ENCODE results near the gene RASA4B. TPM values are rescaled to one million over a fixed set of nuclear protein-coding genes. Genes with fewer than 3 reads are reported as not detected.
A peak's percentile ranks its signal among the peaks of the same experiment; 100 is the strongest.

The RASA4B gene
- polyA plus RNA-seq, 2 donors = 4.6 to 4.9 TPM

GRCh38 chr7:102446387-102447156 lies 71.0 kb downstream of the RASA4B start:
- no peaks in the 10 kb centered on the region for H3K27me3 ChIP-seq (ENCODE audit: control insufficient read depth in 1 of 2, insufficient read depth in 2 of 2, low read length in 2 of 2)
- H3K27ac ChIP-seq (ENCODE audit: low read depth in 2 of 2, low read length in 1 of 2) = no peak overlapping the region
- no peak overlapping the region for H3K4me3 ChIP-seq (ENCODE audit: low read depth in 1 of 2, low read length in 2 of 2)
- peaks cover 0 to 3% of the 10 kb centered on the region in 2 donors for H3K36me3 ChIP-seq (ENCODE audit: control insufficient read depth in 2 of 2, insufficient read depth in 2 of 2, low read length in 1 of 2)
- 94 to 95% methylated on average over 41 of the region's 41 CpGs for WGBS, 2 donors
- H3K4me1 ChIP-seq (ENCODE audit: control insufficient read depth in 2 of 2, insufficient read depth in 2 of 2, low read length in 1 of 2) = peaks cover 0 to 2% of the 10 kb centered on the region in 2 donors
- no peaks in the 10 kb centered on the region for H3K9me3 ChIP-seq (ENCODE audit: control insufficient read depth in 2 of 2, insufficient read depth in 1 of 2, low read depth in 1 of 2, low read length in 1 of 2)

- H3K4me3 ChIP-seq (ENCODE audit: low read depth in 1 of 2, low read length in 2 of 2) = no peak overlapping the region
- 75 to 77% methylated on average over 2 of the region's 2 CpGs for WGBS, 2 donors
- no peaks in the 10 kb centered on the region for H3K9me3 ChIP-seq (ENCODE audit: control insufficient read depth in 2 of 2, insufficient read depth in 1 of 2, low read depth in 1 of 2, low read length in 1 of 2)
- H3K27me3 ChIP-seq (ENCODE audit: control insufficient read depth in 1 of 2, insufficient read depth in 2 of 2, low read length in 2 of 2) = no peaks in the 10 kb centered on the region
- H3K27ac ChIP-seq (ENCODE audit: low read depth in 2 of 2, low read length in 1 of 2) = no peak overlapping the region
- no peaks in the 10 kb centered on the region for H3K4me1 ChIP-seq (ENCODE audit: control insufficient read depth in 2 of 2, insufficient read depth in 2 of 2, low read length in 1 of 2)
- peaks cover 0 to 4% of the 10 kb centered on the region in 2 donors for H3K36me3 ChIP-seq (ENCODE audit: control insufficient read depth in 2 of 2, insufficient read depth in 2 of 2, low read length in 1 of 2)
Observed at GRCh38 chr7:102445674-102446071, 71.9 kb downstream of the RASA4B start.

- H3K27ac ChIP-seq (ENCODE audit: low read depth in 2 of 2, low read length in 1 of 2) = no peak overlapping the region
- H3K9me3 ChIP-seq (ENCODE audit: control insufficient read depth in 2 of 2, insufficient read depth in 1 of 2, low read depth in 1 of 2, low read length in 1 of 2) = no peaks in the 10 kb centered on the region
- H3K4me3 ChIP-seq (ENCODE audit: low read depth in 1 of 2, low read length in 2 of 2) = no peak overlapping the region
- peaks cover 0 to 4% of the 10 kb centered on the region in 2 donors for H3K36me3 ChIP-seq (ENCODE audit: control insufficient read depth in 2 of 2, insufficient read depth in 2 of 2, low read length in 1 of 2)
- H3K27me3 ChIP-seq (ENCODE audit: control insufficient read depth in 1 of 2, insufficient read depth in 2 of 2, low read length in 2 of 2) = no peaks in the 10 kb centered on the region
- 88% methylated on average over 17 of the region's 17 CpGs for WGBS, 2 donors
- H3K4me1 ChIP-seq (ENCODE audit: control insufficient read depth in 2 of 2, insufficient read depth in 2 of 2, low read length in 1 of 2) = no peaks in the 10 kb centered on the region
Observed at GRCh38 chr7:102444961-102445673, 72.5 kb downstream of the RASA4B start.

GRCh38 chr7:102439963-102440795 lies 77.4 kb downstream of the RASA4B start:
- H3K27ac ChIP-seq (ENCODE audit: low read depth in 2 of 2, low read length in 1 of 2) = no peak overlapping the region
- WGBS, 2 donors = 60 to 75% methylated on average over 17 of the region's 17 CpGs
- H3K4me1 ChIP-seq (ENCODE audit: control insufficient read depth in 2 of 2, insufficient read depth in 2 of 2, low read length in 1 of 2) = no peaks in the 10 kb centered on the region
- H3K9me3 ChIP-seq (ENCODE audit: control insufficient read depth in 2 of 2, insufficient read depth in 1 of 2, low read depth in 1 of 2, low read length in 1 of 2) = no peaks in the 10 kb centered on the region
- H3K36me3 ChIP-seq (ENCODE audit: control insufficient read depth in 2 of 2, insufficient read depth in 2 of 2, low read length in 1 of 2) = peaks cover 0 to 8% of the 10 kb centered on the region in 2 donors
- no peak overlapping the region for H3K4me3 ChIP-seq (ENCODE audit: low read depth in 1 of 2, low read length in 2 of 2)
- H3K27me3 ChIP-seq (ENCODE audit: control insufficient read depth in 1 of 2, insufficient read depth in 2 of 2, low read length in 2 of 2) = no peaks in the 10 kb centered on the region

DNA sequence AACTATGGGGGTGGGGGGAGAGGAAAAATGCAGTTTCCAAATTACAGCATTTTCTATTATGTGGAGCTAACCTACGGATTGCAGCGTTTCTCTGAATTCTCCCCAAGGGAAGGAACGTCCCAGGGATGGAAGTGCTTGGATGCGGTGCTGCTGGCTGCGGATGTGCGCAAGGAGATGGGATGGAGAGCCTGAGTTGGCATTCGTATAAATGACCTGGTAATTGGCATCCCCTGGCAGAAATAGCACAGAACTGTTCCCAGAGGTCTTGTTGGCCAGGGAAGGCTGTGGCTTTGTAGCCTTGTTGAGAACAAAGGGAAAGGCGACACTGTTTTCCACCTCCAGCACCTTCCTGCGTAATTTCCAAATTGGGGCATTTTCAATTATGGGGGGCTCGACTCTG lies 81.5 kb downstream of the RASA4B start:
- no peaks in the 10 kb centered on the region for H3K9me3 ChIP-seq (ENCODE audit: control insufficient read depth in 2 of 2, insufficient read depth in 1 of 2, low read depth in 1 of 2, low read length in 1 of 2)
- peaks cover 0 to 6% of the 10 kb centered on the region in 2 donors for H3K4me1 ChIP-seq (ENCODE audit: control insufficient read depth in 2 of 2, insufficient read depth in 2 of 2, low read length in 1 of 2)
- no peaks in the 10 kb centered on the region for H3K27me3 ChIP-seq (ENCODE audit: control insufficient read depth in 1 of 2, insufficient read depth in 2 of 2, low read length in 2 of 2)
- 94 to 95% methylated on average over 10 of the region's 10 CpGs for WGBS, 2 donors
- no peak overlapping the region for H3K27ac ChIP-seq (ENCODE audit: low read depth in 2 of 2, low read length in 1 of 2)
- no peak overlapping the region for H3K4me3 ChIP-seq (ENCODE audit: low read depth in 1 of 2, low read length in 2 of 2)
- H3K36me3 ChIP-seq (ENCODE audit: control insufficient read depth in 2 of 2, insufficient read depth in 2 of 2, low read length in 1 of 2) = peaks cover 0 to 5% of the 10 kb centered on the region in 2 donors

GRCh38 chr7:102434039-102434486 lies 83.5 kb downstream of the RASA4B start:
- peak overlapping the region; percentile 24 to 45 for H3K27ac ChIP-seq (ENCODE audit: low read depth in 2 of 2, low read length in 1 of 2)
- H3K9me3 ChIP-seq (ENCODE audit: control insufficient read depth in 2 of 2, insufficient read depth in 1 of 2, low read depth in 1 of 2, low read length in 1 of 2) = no peaks in the 10 kb centered on the region

GRCh38 chr7:102433219-102434038 lies 84.1 kb downstream of the RASA4B start, which contains the start of gene ORAI2:
Gene ORAI2, plus strand, starts transcription at chr7:102433575. Its CDS starts 5,382 bp downstream, at chr7:102438957.
- peaks cover 0 to 6% of the 10 kb centered on the region in 2 donors for H3K4me1 ChIP-seq (ENCODE audit: control insufficient read depth in 2 of 2, insufficient read depth in 2 of 2, low read length in 1 of 2)
- WGBS, 2 donors = 0 to 1% methylated on average over 56 to 90 of the region's 90 CpGs

More at GRCh38 chr7:102434039-102434486, 83.5 kb downstream of the RASA4B start:
- WGBS, 2 donors = 31 to 35% methylated on average over 9 of the region's 9 CpGs
- peaks cover 0 to 6% of the 10 kb centered on the region in 2 donors for H3K4me1 ChIP-seq (ENCODE audit: control insufficient read depth in 2 of 2, insufficient read depth in 2 of 2, low read length in 1 of 2)
- H3K27me3 ChIP-seq (ENCODE audit: control insufficient read depth in 1 of 2, insufficient read depth in 2 of 2, low read length in 2 of 2) = no peaks in the 10 kb centered on the region
- H3K4me3 ChIP-seq (ENCODE audit: low read depth in 1 of 2, low read length in 2 of 2) = peak overlapping the region; percentile 65 to 67
- peaks cover 0 to 4% of the 10 kb centered on the region in 2 donors for H3K36me3 ChIP-seq (ENCODE audit: control insufficient read depth in 2 of 2, insufficient read depth in 2 of 2, low read length in 1 of 2)

More at GRCh38 chr7:102433219-102434038, 84.1 kb downstream of the RASA4B start, which contains the start of gene ORAI2:
- H3K36me3 ChIP-seq (ENCODE audit: control insufficient read depth in 2 of 2, insufficient read depth in 2 of 2, low read length in 1 of 2) = no peaks in the 10 kb centered on the region
- no peaks in the 10 kb centered on the region for H3K9me3 ChIP-seq (ENCODE audit: control insufficient read depth in 2 of 2, insufficient read depth in 1 of 2, low read depth in 1 of 2, low read length in 1 of 2)
- H3K27me3 ChIP-seq (ENCODE audit: control insufficient read depth in 1 of 2, insufficient read depth in 2 of 2, low read length in 2 of 2) = no peaks in the 10 kb centered on the region
- H3K27ac ChIP-seq (ENCODE audit: low read depth in 2 of 2, low read length in 1 of 2) = peak within 1 kb of the TSS; percentile 60 to 73
- peak within 1 kb of the TSS; percentile 65 to 67 for H3K4me3 ChIP-seq (ENCODE audit: low read depth in 1 of 2, low read length in 2 of 2)

Measured in esophagus (tissue), 2 donors.